Lung (tissue), 12 donors: ENCODE data around the gene C15orf39. TPM values are rescaled to one million over a fixed set of nuclear protein-coding genes. Genes with fewer than 3 reads are reported as not detected.
"Not testable (repeated sequence)": the region's sequence is repeated elsewhere in the genome, so short reads cannot be mapped to it uniquely, and the experiment has no call there.

Experiments
- ATAC-seq: fragments of 200-7000 bp; cut with Tn5 transposase; one replicate; pipeline ENCODE4 v1.9.1; 2020; ENCODE audit warnings: moderate number of reproducible peaks; ENCODE audit not compliant: insufficient read depth, low FRiP score
- DNase-seq, 3 donors: peaks; one replicate each; pipeline ENCODE4 v3.0.0-alpha.2; 2013 to 2017
- H3K27ac ChIP-seq, 2 donors: one replicate each; pipeline ENCODE4 v1.5.1; 2013; ENCODE audit warnings: mild to moderate bottlenecking in 2 of 2, moderate library complexity in 2 of 2, control low read depth in 1 of 2, inconsistent platforms in 1 of 2, low read depth in 1 of 2, low read length in 1 of 2
- H3K27me3 ChIP-seq, 3 donors: one replicate each; pipeline ENCODE4 v1.5.1; 2013; ENCODE audit warnings: low read length in 2 of 3; ENCODE audit not compliant: control insufficient read depth in 3 of 3, insufficient read depth in 3 of 3
- H3K36me3 ChIP-seq, 4 donors: one replicate each; pipeline ENCODE4 v1.5.1; 2013; ENCODE audit warnings: low read length in 4 of 4, mild to moderate bottlenecking in 1 of 4, moderate library complexity in 1 of 4; ENCODE audit not compliant: control insufficient read depth in 4 of 4, insufficient read depth in 4 of 4
- H3K4me1 ChIP-seq, 5 donors: one replicate each; pipeline ENCODE4 v1.5.1; 2013; ENCODE audit warnings: low read length in 5 of 5, mild to moderate bottlenecking in 2 of 5, moderate library complexity in 1 of 5; ENCODE audit not compliant: control insufficient read depth in 5 of 5, insufficient read depth in 5 of 5
- H3K4me3 ChIP-seq: one replicate; pipeline ENCODE4 v1.5.1; 2013; ENCODE audit warnings: mild to moderate bottlenecking, control low read depth, moderate library complexity
- H3K9ac ChIP-seq, 2 donors: one replicate each; pipeline ENCODE4 v1.5.1; 2013; ENCODE audit warnings: low read length in 2 of 2, control low read depth in 1 of 2; ENCODE audit not compliant: insufficient read depth in 1 of 2
- H3K9me3 ChIP-seq, 4 donors: one replicate each; pipeline ENCODE4 v1.5.1; 2013; ENCODE audit warnings: low read length in 3 of 4, mild to moderate bottlenecking in 1 of 4, moderate library complexity in 1 of 4; ENCODE audit not compliant: control insufficient read depth in 4 of 4, insufficient read depth in 3 of 4
- WGBS, 2 donors: extraction: QIAGEN DNeasy Blood & Tissue Kit; methylation state at CpG; one replicate each; pipeline ENCODE4 v1.1.7; 2013; 5-methylcytosine and 5-hydroxymethylcytosine counted together
- polyA plus RNA-seq, 2 donors: library from polyadenylated mRNA; stranded (reverse); fragments of 200-250 nt; gene quantifications; one replicate each; pipeline ENCODE4 v1.2.1, GENCODE V29; 2013
- total RNA-seq, 2 donors: library from RNA; depleted of rRNA in 1 of 2; stranded (reverse); fragments of >200 nt in 1 of 2; gene quantifications; one replicate each; pipeline ENCODE4 v1.2.1, GENCODE V29; 2014 to 2021
- TF ChIP-seq, protein P1 (sequence below): IDR thresholded peaks from 2 replicates; pipeline ENCODE4 v1.5.1; 2012; ENCODE audit warnings: mild to moderate bottlenecking; ENCODE audit errors: control extremely low read depth, extremely low read depth
- donor health status: control.
- donor health status: control.
- donor health status: Bipolar disorder and iron deficiency.
- donor health status: healthy.
- donor health status: DM: yes; HTN: yes; CAD: no.

The C15orf39 gene
- total and polyA plus RNA-seq, 4 donors = 13.1 to 57.7 (median 25.6) TPM

GRCh38 chr15:75249726-75250125 lies 48.0 kb downstream of the C15orf39 start:
- Histone ChIP-seq H3K27ac (no peak overlapping the region), H3K4me1 (no peaks in the 10 kb centered on the region), H3K4me3 (no peak overlapping the region), H3K36me3 (no peaks in the 10 kb centered on the region), H3K9ac (no peak overlapping the region), H3K27me3 (peaks cover 0 to 8% (median 0%) of the 10 kb centered on the region in 3 donors), H3K9me3 (no peaks in the 10 kb centered on the region)
- TF ChIP-seq, protein P1, sequence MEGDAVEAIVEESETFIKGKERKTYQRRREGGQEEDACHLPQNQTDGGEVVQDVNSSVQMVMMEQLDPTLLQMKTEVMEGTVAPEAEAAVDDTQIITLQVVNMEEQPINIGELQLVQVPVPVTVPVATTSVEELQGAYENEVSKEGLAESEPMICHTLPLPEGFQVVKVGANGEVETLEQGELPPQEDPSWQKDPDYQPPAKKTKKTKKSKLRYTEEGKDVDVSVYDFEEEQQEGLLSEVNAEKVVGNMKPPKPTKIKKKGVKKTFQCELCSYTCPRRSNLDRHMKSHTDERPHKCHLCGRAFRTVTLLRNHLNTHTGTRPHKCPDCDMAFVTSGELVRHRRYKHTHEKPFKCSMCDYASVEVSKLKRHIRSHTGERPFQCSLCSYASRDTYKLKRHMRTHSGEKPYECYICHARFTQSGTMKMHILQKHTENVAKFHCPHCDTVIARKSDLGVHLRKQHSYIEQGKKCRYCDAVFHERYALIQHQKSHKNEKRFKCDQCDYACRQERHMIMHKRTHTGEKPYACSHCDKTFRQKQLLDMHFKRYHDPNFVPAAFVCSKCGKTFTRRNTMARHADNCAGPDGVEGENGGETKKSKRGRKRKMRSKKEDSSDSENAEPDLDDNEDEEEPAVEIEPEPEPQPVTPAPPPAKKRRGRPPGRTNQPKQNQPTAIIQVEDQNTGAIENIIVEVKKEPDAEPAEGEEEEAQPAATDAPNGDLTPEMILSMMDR = no peak
- DNase-seq (no peak), ATAC-seq (no peak)
- WGBS, 2 donors = 76 to 86% methylated on average over 4 of the region's 4 CpGs

DNA sequence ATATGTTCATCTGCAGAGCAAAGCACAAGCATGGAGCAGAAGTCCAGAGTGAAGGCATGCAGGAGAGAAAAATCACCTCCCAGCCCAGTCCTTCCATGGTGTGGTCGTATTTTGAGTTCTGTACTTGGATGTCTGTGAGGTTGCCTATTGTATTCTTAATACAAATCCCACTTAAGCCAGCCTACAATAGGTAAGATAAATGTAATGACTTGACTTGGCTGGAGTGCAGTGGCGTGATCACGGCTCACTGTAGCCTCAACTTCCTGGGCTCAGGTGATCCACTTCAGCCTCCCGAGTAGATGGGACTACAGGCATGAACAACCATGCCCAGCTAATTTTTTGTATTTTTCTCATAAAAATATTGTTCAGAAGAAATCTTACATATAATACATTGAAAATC lies 49.7 kb downstream of the C15orf39 start:
- not testable (repeated sequence) for H3K27ac ChIP-seq, H3K4me1 ChIP-seq, H3K4me3 ChIP-seq, H3K27me3 ChIP-seq, H3K36me3 ChIP-seq, DNase-seq, H3K9me3 ChIP-seq, ATAC-seq, H3K9ac ChIP-seq
- WGBS, 2 donors = 72 to 81% methylated on average over 4 of the region's 4 CpGs

DNA sequence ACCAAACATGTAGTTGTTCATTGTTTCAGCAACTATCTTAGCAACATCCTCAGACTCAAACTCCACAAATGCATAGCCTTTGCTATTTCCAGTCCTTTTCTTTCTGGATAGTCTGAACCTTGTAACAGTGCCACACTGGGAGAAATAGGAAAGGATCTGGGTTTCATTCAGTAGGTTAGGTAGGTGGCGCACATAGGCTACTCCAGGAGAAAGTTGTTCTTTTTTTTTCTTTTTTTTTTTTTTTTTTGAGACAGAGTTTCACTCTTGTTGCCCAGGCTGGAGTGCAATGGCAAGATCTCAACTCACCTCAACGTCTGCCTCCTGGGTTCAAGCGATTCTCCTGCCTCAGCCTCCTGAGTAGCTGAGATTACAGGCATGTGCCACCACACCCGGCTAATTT lies 50.6 kb downstream of the C15orf39 start:
- not testable (repeated sequence) for H3K9ac ChIP-seq, ATAC-seq, DNase-seq, H3K4me1 ChIP-seq, H3K4me3 ChIP-seq, H3K27ac ChIP-seq, H3K9me3 ChIP-seq, H3K36me3 ChIP-seq, H3K27me3 ChIP-seq
- 87 to 92% methylated on average over 4 of the region's 4 CpGs for WGBS, 2 donors

DNA sequence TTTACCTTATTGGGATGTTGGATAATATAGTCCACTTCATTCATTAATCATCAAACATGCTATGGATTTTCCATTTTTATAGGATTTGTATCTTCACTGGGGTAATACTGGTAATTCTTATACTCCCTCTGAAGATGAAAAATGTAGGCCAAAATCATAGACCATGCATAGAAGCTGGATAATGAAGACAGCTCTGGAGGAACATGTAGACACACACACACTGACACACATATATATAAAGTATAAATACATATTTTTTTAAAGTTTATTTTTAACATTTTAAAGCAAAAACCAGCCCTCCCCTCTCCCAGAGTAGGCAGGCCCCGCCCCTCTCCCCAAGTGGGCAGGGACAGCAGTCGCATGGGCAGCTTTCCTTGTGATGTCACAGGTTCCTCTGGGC lies 56.4 kb downstream of the C15orf39 start, which contains the start of gene GOLGA6C:
Gene GOLGA6C (plus strand): TSS at position 301 of the 400 bp plus-strand sequence. CDS start 265 bp downstream, outside the sequence.
- WGBS, 2 donors = 75% methylated on average over 1 of the region's 2 CpGs; no CpG with 5 or more reads in 1 of the 2 donors
- not testable (repeated sequence) for H3K27ac ChIP-seq, DNase-seq, H3K9me3 ChIP-seq, H3K27me3 ChIP-seq, H3K9ac ChIP-seq, ATAC-seq, H3K4me3 ChIP-seq, H3K4me1 ChIP-seq, H3K36me3 ChIP-seq

GRCh38 chr15:75258620-75259343 lies 57.1 kb downstream of the C15orf39 start:
- H3K4me3 ChIP-seq, H3K27ac ChIP-seq, H3K9me3 ChIP-seq, H3K36me3 ChIP-seq, DNase-seq, H3K9ac ChIP-seq, ATAC-seq, H3K4me1 ChIP-seq, H3K27me3 ChIP-seq: not testable (repeated sequence)
- 82 to 92% methylated on average over 10 to 11 of the region's 16 CpGs for WGBS, 2 donors

DNA sequence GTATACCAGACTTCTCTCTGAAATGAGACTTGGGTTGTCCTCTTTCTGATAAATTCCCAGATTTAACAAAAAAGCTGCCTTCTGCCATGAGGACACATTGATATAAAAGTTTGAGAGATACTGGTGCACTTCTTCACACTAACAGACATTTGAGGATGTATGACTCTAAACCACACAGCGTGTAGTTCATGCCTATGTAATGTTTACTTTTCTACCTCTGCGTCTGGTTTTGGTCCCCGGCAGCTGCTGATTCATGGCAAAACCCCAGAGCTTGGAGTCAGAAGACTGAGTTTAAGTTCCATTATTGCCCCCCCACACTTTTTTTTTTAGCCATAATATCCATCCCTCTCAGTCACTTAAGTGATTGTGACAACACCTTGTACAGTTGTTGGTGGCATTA lies 58.2 kb downstream of the C15orf39 start:
- H3K27ac ChIP-seq, H3K27me3 ChIP-seq, H3K9me3 ChIP-seq, H3K4me1 ChIP-seq, ATAC-seq, H3K36me3 ChIP-seq, DNase-seq, H3K9ac ChIP-seq, H3K4me3 ChIP-seq: not testable (repeated sequence)
- WGBS, 2 donors = no CpG with 5 or more reads among the region's 3 CpGs
